ENCODE data around the gene S100A2. TPM values are rescaled to one million over a fixed set of nuclear protein-coding genes. Genes with fewer than 3 reads are reported as not detected.

S100A2 gene
- total and polyA plus RNA-seq, 2 experiments from 2014 or later: 1.7 to 8.6 TPM

DNA sequence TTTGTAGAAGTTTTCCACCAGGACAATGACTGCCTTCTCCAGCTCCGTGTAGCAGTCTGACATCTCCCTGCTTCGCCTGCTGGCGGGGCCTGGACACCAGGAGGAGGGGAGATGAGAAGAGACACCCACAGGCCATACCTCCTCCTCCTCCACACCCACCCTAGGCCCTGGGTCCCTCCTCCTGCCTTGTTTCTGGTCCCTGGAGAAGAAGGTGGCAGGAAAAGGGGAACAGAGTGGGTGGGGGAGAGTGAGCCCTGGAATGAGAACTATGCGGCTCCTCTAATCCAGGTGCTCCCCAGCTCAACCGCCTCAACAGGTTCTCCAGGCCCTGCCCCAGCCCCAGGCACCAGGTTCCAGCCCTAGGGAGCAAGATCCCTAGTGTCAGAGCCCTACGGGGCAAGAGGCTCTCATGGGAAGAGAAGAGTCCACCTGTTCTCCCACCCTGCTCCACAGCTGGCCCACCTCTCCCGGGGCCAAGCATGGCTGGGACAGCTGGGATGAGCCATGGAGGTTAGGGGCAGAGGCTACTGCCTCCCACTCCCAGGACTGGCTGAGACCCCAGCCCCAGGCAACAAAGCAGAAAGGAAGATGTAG is 42.5 kb upstream of the S100A2 start:
- peaks cover 39% of the 10 kb centered on the region for H3K36me3 ChIP-seq (ENCODE audit: low read depth)
- in situ Hi-C loops (cut with MboI): no loop called here
- peak overlapping the region; percentile 76 for H3K27ac ChIP-seq
- peaks cover 28% of the 10 kb centered on the region for H3K4me1 ChIP-seq (ENCODE audit: insufficient read depth)
- H3K27me3 ChIP-seq (replicated peaks; ENCODE audit: insufficient read depth): no peaks in the 10 kb centered on the region
- H3F3A ChIP-seq (ENCODE audit: insufficient read depth): peaks cover 61% of the 10 kb centered on the region
- no peaks in the 10 kb centered on the region for H3K9me2 ChIP-seq (ENCODE audit: insufficient read depth)
- H3K4me2 ChIP-seq (ENCODE audit: unreplicated experiment): peak overlapping the region; percentile 55
- peak overlapping the region; percentile 62 for H3K4me3 ChIP-seq
- DNase-seq: no peak
- TF ChIP-seq EZH2 (IDR thresholded peaks at IDR 0.05; ENCODE audit: insufficient read depth, poor library complexity, severe bottlenecking): no peak
- no peak for TF ChIP-seq EZH2phosphoT487 (IDR thresholded peaks at IDR 0.05; ENCODE audit: insufficient read depth, low read depth)
- peak overlapping the region; percentile 71 for H3K9ac ChIP-seq
- no peaks in the 10 kb centered on the region for H4K20me1 ChIP-seq (ENCODE audit: insufficient read depth)
- no peak overlapping the region for H2AFZ ChIP-seq
- WGBS, 2 experiments (ENCODE audit: low coverage in 1 of 2, low lambda C conversion rate in 2 of 2, missing lambda C conversion rate in 2 of 2): 83 to 86% methylated on average over 7 of the region's 7 CpGs
- H3K79me2 ChIP-seq (ENCODE audit: insufficient read depth): peaks cover 80% of the 10 kb centered on the region
- no peaks in the 10 kb centered on the region for H3K9me3 ChIP-seq (ENCODE audit: low read depth)

DNA sequence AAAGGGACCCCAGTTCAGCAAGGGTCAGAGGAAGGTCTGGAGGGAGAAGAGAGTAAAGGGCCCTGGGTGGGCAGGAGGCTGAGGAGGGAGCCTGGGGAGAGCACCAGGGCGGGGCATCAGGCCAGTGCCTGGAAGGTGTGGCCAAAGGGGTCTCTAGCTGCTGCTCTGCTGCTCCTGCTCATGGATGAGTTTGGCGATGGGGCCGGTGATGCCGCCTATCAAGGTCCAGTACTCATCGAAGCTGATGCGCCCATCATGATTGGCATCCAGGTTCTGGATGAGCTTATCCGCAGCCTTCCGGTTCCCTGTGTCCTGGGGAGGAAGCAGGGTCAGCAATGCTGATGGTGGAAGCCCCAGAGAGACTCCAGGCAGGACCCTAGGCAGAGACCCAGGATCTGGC is 41.7 kb upstream of the S100A2 start:
- no peak overlapping the region for H3K4me3 ChIP-seq
- no peak overlapping the region for H3K27ac ChIP-seq
- H3K36me3 ChIP-seq (ENCODE audit: low read depth): peaks cover 39% of the 10 kb centered on the region
- in situ Hi-C loops (cut with MboI): no loop called here
- no peak overlapping the region for H2AFZ ChIP-seq
- 91 to 99% methylated on average over 8 of the region's 8 CpGs for WGBS, 2 experiments (ENCODE audit: low coverage in 1 of 2, low lambda C conversion rate in 2 of 2, missing lambda C conversion rate in 2 of 2)
- TF ChIP-seq EZH2phosphoT487 (IDR thresholded peaks at IDR 0.05; ENCODE audit: insufficient read depth, low read depth): no peak
- no peak for TF ChIP-seq EZH2 (IDR thresholded peaks at IDR 0.05; ENCODE audit: insufficient read depth, poor library complexity, severe bottlenecking)
- peaks cover 27% of the 10 kb centered on the region for H3K4me1 ChIP-seq (ENCODE audit: insufficient read depth)
- H3K9ac ChIP-seq: no peak overlapping the region
- H3K9me3 ChIP-seq (ENCODE audit: low read depth): no peaks in the 10 kb centered on the region
- DNase-seq: no peak
- H4K20me1 ChIP-seq (ENCODE audit: insufficient read depth): no peaks in the 10 kb centered on the region
- no peak overlapping the region for H3K4me2 ChIP-seq (ENCODE audit: unreplicated experiment)
- H3K79me2 ChIP-seq (ENCODE audit: insufficient read depth): peaks cover 72% of the 10 kb centered on the region
- peaks cover 69% of the 10 kb centered on the region for H3F3A ChIP-seq (ENCODE audit: insufficient read depth)
- no peaks in the 10 kb centered on the region for H3K27me3 ChIP-seq (replicated peaks; ENCODE audit: insufficient read depth)
- H3K9me2 ChIP-seq (ENCODE audit: insufficient read depth): no peaks in the 10 kb centered on the region

DNA sequence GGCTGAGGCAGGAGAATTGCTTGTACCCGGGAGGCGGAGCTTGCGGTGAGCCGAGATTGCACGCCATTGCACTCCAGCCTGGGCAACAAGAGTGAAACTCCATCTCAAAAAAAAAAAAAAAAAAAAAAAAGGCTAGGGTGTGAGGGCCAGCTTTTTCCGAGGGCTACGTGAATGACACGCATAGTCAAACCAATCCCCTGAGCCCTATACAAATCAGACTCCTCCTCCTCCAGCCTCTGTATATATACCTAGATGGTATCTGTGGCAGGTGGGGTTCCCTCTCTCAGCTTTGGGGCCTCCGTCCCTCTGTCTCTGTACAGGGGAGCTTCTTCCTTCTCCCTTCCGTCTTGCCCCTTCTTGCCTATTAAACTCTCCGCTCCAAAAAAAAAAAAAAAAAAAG is 40.5 kb upstream of the S100A2 start:
- no peaks in the 10 kb centered on the region for H4K20me1 ChIP-seq (ENCODE audit: insufficient read depth)
- in situ Hi-C loops (cut with MboI): no loop called here
- no peaks in the 10 kb centered on the region for H3K9me2 ChIP-seq (ENCODE audit: insufficient read depth)
- H3K9ac ChIP-seq: no peak overlapping the region
- H3K27me3 ChIP-seq (replicated peaks; ENCODE audit: insufficient read depth): no peaks in the 10 kb centered on the region
- peaks cover 72% of the 10 kb centered on the region for H3F3A ChIP-seq (ENCODE audit: insufficient read depth)
- H3K27ac ChIP-seq: no peak overlapping the region
- H2AFZ ChIP-seq: no peak overlapping the region
- no peak overlapping the region for H3K4me3 ChIP-seq
- peaks cover 41% of the 10 kb centered on the region for H3K36me3 ChIP-seq (ENCODE audit: low read depth)
- no peaks in the 10 kb centered on the region for H3K9me3 ChIP-seq (ENCODE audit: low read depth)
- H3K79me2 ChIP-seq (ENCODE audit: insufficient read depth): peaks cover 60% of the 10 kb centered on the region
- WGBS, 2 experiments (ENCODE audit: low coverage in 1 of 2, low lambda C conversion rate in 2 of 2, missing lambda C conversion rate in 2 of 2): 97% methylated on average over 11 of the region's 11 CpGs
- H3K4me1 ChIP-seq (ENCODE audit: insufficient read depth): peaks cover 27% of the 10 kb centered on the region
- no peak overlapping the region for H3K4me2 ChIP-seq (ENCODE audit: unreplicated experiment)
- DNase-seq: no peak
- TF ChIP-seq EZH2phosphoT487 (IDR thresholded peaks at IDR 0.05; ENCODE audit: insufficient read depth, low read depth) (no peak), EZH2 (IDR thresholded peaks at IDR 0.05; ENCODE audit: insufficient read depth, poor library complexity, severe bottlenecking) (no peak)

DNA sequence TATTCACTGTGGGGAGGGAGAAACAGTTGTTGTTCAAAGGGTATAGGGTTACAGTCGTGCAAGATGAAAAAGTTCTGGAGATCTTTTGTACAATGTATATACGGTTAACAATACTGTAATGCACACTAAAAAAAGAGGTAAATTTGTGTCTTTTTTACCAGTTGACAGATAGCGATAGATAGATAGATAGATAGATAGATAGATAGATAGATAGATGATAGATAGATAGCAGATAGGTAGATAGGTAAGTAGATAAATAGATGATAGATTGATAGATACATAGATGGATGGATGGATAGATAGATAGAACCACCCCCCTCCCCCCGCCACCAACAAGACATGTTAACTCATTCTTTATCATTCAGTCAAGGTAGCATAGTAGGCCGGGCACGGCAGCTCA is 37.1 kb upstream of the S100A2 start:
- H3K36me3 ChIP-seq (ENCODE audit: low read depth): peaks cover 49% of the 10 kb centered on the region
- no peak overlapping the region for H3K4me3 ChIP-seq
- in situ Hi-C loops (cut with MboI): no loop called here
- no peak overlapping the region for H3K9ac ChIP-seq
- H3K79me2 ChIP-seq (ENCODE audit: insufficient read depth): peaks cover 30% of the 10 kb centered on the region
- peaks cover 17% of the 10 kb centered on the region; the same call in 1 of the 2 replicates for H3K4me1 ChIP-seq (ENCODE audit: insufficient read depth)
- H3F3A ChIP-seq (ENCODE audit: insufficient read depth): peaks cover 79% of the 10 kb centered on the region
- H3K9me2 ChIP-seq (ENCODE audit: insufficient read depth): no peaks in the 10 kb centered on the region
- no peak overlapping the region for H2AFZ ChIP-seq
- H3K27ac ChIP-seq: no peak overlapping the region
- no peak for DNase-seq
- H3K27me3 ChIP-seq (replicated peaks; ENCODE audit: insufficient read depth): no peaks in the 10 kb centered on the region
- no peak overlapping the region for H3K4me2 ChIP-seq (ENCODE audit: unreplicated experiment)
- WGBS, 2 experiments (ENCODE audit: low coverage in 1 of 2, low lambda C conversion rate in 2 of 2, missing lambda C conversion rate in 2 of 2): 79 to 80% methylated on average over 6 of the region's 6 CpGs
- no peaks in the 10 kb centered on the region for H4K20me1 ChIP-seq (ENCODE audit: insufficient read depth)
- no peaks in the 10 kb centered on the region for H3K9me3 ChIP-seq (ENCODE audit: low read depth)
- TF ChIP-seq EZH2phosphoT487 (IDR thresholded peaks at IDR 0.05; ENCODE audit: insufficient read depth, low read depth) (no peak), EZH2 (IDR thresholded peaks at IDR 0.05; ENCODE audit: insufficient read depth, poor library complexity, severe bottlenecking) (no peak)
